Immature natural killer cell (primary cell): ENCODE results near the gene USP24. TPM values are rescaled to one million over a fixed set of nuclear protein-coding genes. Genes with fewer than 3 reads are reported as not detected.

Source experiments
- DNase-seq, 3 donors: peaks; one replicate each; pipeline ENCODE4 v3.0.0; 2022; ENCODE audit warnings: mixed read lengths in 1 of 3
- H3K27ac Mint-ChIP-seq, 6 donors: one replicate each; pipeline ENCODE4 v1.8.0; 2020; ENCODE audit warnings: mixed read lengths in 6 of 6, mild to moderate bottlenecking in 5 of 6, inconsistent platforms in 4 of 6, moderate library complexity in 3 of 6
- H3K27me3 Mint-ChIP-seq, 3 donors: one replicate each; pipeline ENCODE4 v1.8.0; 2020 to 2021; ENCODE audit warnings: low read depth in 3 of 3, mild to moderate bottlenecking in 3 of 3, mixed read lengths in 3 of 3, moderate library complexity in 3 of 3, inconsistent platforms in 1 of 3
- H3K36me3 Mint-ChIP-seq, 3 donors: one replicate each; pipeline ENCODE4 v1.8.0; 2020; ENCODE audit warnings: mixed read lengths in 3 of 3, inconsistent platforms in 2 of 3, mild to moderate bottlenecking in 2 of 3
- H3K4me1 Mint-ChIP-seq, 2 donors: one replicate each; pipeline ENCODE4 v1.8.0; 2020; ENCODE audit warnings: inconsistent platforms in 2 of 2, mild to moderate bottlenecking in 2 of 2, mixed read lengths in 2 of 2, moderate library complexity in 1 of 2
- H3K4me3 Mint-ChIP-seq, 5 donors: one replicate each; pipeline ENCODE4 v1.8.0; 2020; ENCODE audit warnings: mild to moderate bottlenecking in 5 of 5, mixed read lengths in 5 of 5, inconsistent platforms in 3 of 5, moderate library complexity in 3 of 5
- H3K9me3 Mint-ChIP-seq, 6 donors: one replicate each; pipeline ENCODE4 v1.8.0; 2020; ENCODE audit warnings: mild to moderate bottlenecking in 6 of 6, mixed read lengths in 6 of 6, inconsistent platforms in 4 of 6, moderate library complexity in 3 of 6
- polyA plus RNA-seq, 3 donors: library from polyadenylated mRNA; unstranded; fragments of 300-500 nt; fragmentation: Illumina TruSeq; gene quantifications; one replicate each; pipeline ENCODE4 v1.2.3, GENCODE V29; 2021

The USP24 gene
- polyA plus RNA-seq, 3 donors from 2014 or later, result 3.0 to 10.1 (median 3.7) TPM

DNA sequence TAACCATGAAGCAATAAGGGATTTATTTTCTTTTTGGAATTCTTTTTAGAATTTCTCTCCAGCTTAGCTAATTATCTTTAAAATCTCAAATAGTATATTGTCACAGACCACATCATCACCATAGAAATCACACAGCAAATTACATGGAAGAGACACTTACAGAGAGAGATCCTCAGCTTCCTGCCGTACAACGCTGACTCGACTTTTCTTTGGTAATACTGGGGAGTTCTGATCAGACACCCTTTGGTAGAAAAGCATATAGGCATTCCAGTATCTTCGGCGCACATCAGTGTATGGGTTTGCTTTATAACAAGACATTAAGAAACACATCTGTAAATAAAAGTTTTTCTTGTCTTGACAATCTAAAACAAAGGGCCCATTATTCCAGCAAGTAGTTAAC is 120.1 kb downstream of the USP24 start:
- H3K4me3 Mint-ChIP-seq, result no peak overlapping the region
- no peaks in the 10 kb centered on the region for H3K9me3 Mint-ChIP-seq
- peaks cover 0 to 2% (median 0%) of the 10 kb centered on the region in 3 donors for H3K27me3 Mint-ChIP-seq
- H3K36me3 Mint-ChIP-seq, result peaks cover 32 to 87% (median 60%) of the 10 kb centered on the region in 3 donors
- no peaks in the 10 kb centered on the region for H3K4me1 Mint-ChIP-seq
- no peak for DNase-seq
- H3K27ac Mint-ChIP-seq, result peak overlapping the region in 1 of 6 donors; percentile 13

DNA sequence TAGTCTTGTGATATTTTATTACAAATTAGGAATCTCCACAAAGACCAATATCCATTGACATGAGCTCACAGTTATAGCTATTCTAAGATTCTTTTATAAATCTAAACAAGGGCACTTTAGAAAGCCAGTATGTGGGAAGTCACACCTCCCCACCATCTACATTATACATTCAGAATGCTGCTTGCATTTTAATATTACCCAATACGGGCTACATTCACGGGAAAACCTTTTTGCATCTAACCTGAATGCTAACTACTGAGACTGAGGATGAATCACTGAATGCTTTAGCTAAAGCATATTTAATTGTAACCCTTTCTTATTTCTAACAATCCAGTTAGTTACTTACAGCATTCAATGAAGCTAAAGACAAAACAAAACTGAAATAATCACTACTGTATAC is 122.7 kb downstream of the USP24 start:
- no peaks in the 10 kb centered on the region for H3K9me3 Mint-ChIP-seq
- peaks cover 40 to 87% (median 68%) of the 10 kb centered on the region in 3 donors for H3K36me3 Mint-ChIP-seq
- peaks cover 0 to 6% (median 0%) of the 10 kb centered on the region in 3 donors for H3K27me3 Mint-ChIP-seq
- H3K4me3 Mint-ChIP-seq, result no peak overlapping the region
- DNase-seq, result no peak
- H3K27ac Mint-ChIP-seq, result peak overlapping the region in 1 of 6 donors; percentile 49
- H3K4me1 Mint-ChIP-seq, result peaks cover 9 to 13% of the 10 kb centered on the region in 2 donors

GRCh38 chr1:55089683-55090082 is 125.5 kb downstream of the USP24 start:
- Mint-ChIP-seq H3K4me3 (no peak overlapping the region), H3K27me3 (peaks cover 0 to 6% (median 0%) of the 10 kb centered on the region in 3 donors), H3K27ac (peak overlapping the region in 1 of 6 donors; percentile 14), H3K9me3 (no peaks in the 10 kb centered on the region), H3K4me1 (peaks cover 9 to 14% of the 10 kb centered on the region in 2 donors), H3K36me3 (peaks cover 34 to 76% (median 61%) of the 10 kb centered on the region in 3 donors)
- no peak for DNase-seq

- Mint-ChIP-seq H3K27ac (peak overlapping the region; percentile 6 to 67 (median 40)), H3K4me1 (peaks cover 9 to 14% of the 10 kb centered on the region in 2 donors), H3K36me3 (peaks cover 30 to 75% (median 61%) of the 10 kb centered on the region in 3 donors), H3K4me3 (no peak overlapping the region), H3K9me3 (no peaks in the 10 kb centered on the region), H3K27me3 (peaks cover 0 to 6% (median 2%) of the 10 kb centered on the region in 3 donors)
- DNase-seq, result no peak
Observed at GRCh38 chr1:55088413-55088812, 126.8 kb downstream of the USP24 start.

DNA sequence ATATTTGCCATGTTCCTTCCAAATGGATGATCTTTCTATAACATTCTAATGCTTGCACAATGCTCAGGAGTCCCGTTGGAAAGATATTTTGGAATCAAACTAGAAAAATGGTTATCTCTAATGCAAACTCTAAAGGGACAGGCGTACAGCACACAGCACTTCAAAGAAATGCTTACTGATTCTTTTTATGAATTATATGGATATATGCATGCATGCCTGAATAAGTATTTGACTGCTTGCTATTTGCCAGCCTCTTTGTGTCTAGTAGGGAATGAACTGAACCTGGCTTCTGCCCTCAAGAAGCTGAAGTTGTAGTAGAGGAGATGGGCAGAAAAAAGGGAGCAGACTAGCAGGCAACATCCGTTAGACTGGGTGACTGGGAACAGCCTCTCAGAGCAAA is 127.7 kb downstream of the USP24 start:
- no peak for DNase-seq

DNA sequence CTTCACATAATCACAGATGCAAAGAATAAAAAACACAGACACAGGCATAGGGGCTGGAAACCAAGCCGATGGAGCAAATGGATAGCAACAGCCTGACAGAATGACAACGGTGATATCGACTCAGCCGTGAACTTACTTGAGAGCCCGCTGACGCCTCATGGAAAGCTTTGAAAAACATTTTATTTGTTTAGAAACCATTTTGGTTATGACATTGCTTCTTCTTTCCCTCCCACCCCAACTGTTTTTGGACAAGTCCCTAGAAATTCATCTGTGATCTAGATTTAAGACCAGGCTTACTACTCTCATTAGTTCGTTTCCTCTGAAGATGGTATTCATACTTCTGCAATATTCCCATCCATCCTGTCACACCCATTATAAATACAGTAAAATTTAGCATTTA is 130.9 kb downstream of the USP24 start:
- H3K27me3 Mint-ChIP-seq, result peaks cover 0 to 4% (median 3%) of the 10 kb centered on the region in 3 donors
- H3K9me3 Mint-ChIP-seq, result no peaks in the 10 kb centered on the region
- peaks cover 9 to 14% of the 10 kb centered on the region in 2 donors for H3K4me1 Mint-ChIP-seq
- DNase-seq, result no peak
- peak overlapping the region in 3 of 6 donors; percentile 6 to 58 (median 9) for H3K27ac Mint-ChIP-seq
- peaks cover 34 to 72% (median 57%) of the 10 kb centered on the region in 3 donors for H3K36me3 Mint-ChIP-seq
- no peak overlapping the region for H3K4me3 Mint-ChIP-seq

More for the DNA sequence above, 127.7 kb downstream of the USP24 start:
- Mint-ChIP-seq H3K36me3 (peaks cover 32 to 77% (median 64%) of the 10 kb centered on the region in 3 donors), H3K27me3 (peaks cover 0 to 6% (median 3%) of the 10 kb centered on the region in 3 donors), H3K4me3 (no peak overlapping the region), H3K9me3 (no peaks in the 10 kb centered on the region), H3K4me1 (peaks cover 9 to 14% of the 10 kb centered on the region in 2 donors), H3K27ac (peak overlapping the region in 2 of 6 donors; percentile 36 to 47)

- Mint-ChIP-seq H3K27ac (peak overlapping the region in 2 of 6 donors; percentile 3 to 35), H3K9me3 (no peaks in the 10 kb centered on the region), H3K27me3 (peaks cover 0 to 5% (median 2%) of the 10 kb centered on the region in 3 donors)
Observed at GRCh38 chr1:55081905-55082296, 133.3 kb downstream of the USP24 start.

DNA sequence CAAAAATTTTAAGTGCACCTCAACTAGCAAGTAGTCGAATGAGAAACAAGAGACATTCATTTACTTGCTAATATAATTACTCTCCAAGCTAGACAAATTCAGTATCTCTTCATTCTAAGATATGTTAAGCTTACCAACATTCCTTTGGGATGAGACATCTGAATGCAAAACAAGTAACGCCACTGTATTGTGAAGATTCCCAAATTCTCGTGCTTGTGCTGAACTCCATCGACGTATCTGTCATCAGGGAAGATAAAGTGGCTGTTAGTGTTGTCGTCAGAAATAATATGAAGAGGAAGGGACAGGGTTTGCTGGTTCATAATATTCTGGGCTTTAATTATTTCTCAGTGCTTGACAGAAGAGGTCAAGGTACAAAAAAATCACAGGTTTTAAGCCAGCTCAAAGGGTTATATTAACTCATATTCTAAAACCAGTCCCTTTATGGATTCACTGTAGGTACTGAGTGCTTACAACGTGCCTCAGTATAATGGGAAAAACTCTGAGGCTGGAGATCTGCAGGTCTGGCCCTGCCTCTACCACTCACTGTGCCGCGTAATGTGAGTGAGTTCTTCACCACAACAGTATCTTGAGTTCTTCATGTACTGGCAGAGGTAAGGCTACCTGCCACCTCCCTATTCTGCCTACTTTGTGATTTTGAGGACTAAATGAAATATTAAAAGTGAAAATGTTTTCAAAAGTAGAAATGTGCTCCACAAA is 133.8 kb downstream of the USP24 start:
- peaks cover 31 to 72% (median 48%) of the 10 kb centered on the region in 3 donors for H3K36me3 Mint-ChIP-seq
- H3K4me1 Mint-ChIP-seq, result no peaks in the 10 kb centered on the region
- peak overlapping the region in 2 of 6 donors; percentile 3 to 35 for H3K27ac Mint-ChIP-seq
- H3K27me3 Mint-ChIP-seq, result peaks cover 0 to 5% (median 2%) of the 10 kb centered on the region in 3 donors
- no peak for DNase-seq
- no peak overlapping the region for H3K4me3 Mint-ChIP-seq
- H3K9me3 Mint-ChIP-seq, result no peaks in the 10 kb centered on the region

More at GRCh38 chr1:55081905-55082296, 133.3 kb downstream of the USP24 start:
- Mint-ChIP-seq H3K4me1 (no peaks in the 10 kb centered on the region), H3K4me3 (no peak overlapping the region), H3K36me3 (peaks cover 30 to 69% (median 47%) of the 10 kb centered on the region in 3 donors)
- no peak for DNase-seq

DNA sequence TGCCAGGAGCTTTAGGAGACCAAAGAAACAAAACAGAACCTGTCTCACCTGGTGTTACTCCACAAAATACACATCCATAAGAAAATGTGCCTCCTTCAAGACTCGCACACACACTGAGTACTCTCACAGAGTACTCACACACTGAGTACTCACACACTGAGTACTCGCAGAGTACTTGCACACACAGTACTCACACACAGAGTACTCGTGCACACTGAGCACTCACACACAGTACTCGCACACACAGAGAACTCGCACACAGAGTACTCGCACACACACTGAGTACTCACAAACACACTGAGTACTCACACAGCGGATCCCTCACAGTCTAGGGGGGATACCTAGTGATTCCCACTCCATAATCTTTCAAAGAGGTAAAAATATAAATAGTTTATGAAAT is 135.5 kb downstream of the USP24 start:
- DNase-seq, result no peak
- H3K9me3 Mint-ChIP-seq, result no peaks in the 10 kb centered on the region
- H3K27me3 Mint-ChIP-seq, result peaks cover 0 to 5% (median 2%) of the 10 kb centered on the region in 3 donors
- no peak overlapping the region for H3K27ac Mint-ChIP-seq
- H3K4me3 Mint-ChIP-seq, result no peak overlapping the region
- H3K4me1 Mint-ChIP-seq, result no peaks in the 10 kb centered on the region
- H3K36me3 Mint-ChIP-seq, result peaks cover 28 to 73% (median 49%) of the 10 kb centered on the region in 3 donors

GRCh38 chr1:55078470-55078869 is 136.7 kb downstream of the USP24 start:
- no peak for DNase-seq
- no peaks in the 10 kb centered on the region for H3K4me1 Mint-ChIP-seq
- peak overlapping the region in 2 of 6 donors; percentile 12 for H3K27ac Mint-ChIP-seq
- H3K4me3 Mint-ChIP-seq, result no peak overlapping the region
- H3K27me3 Mint-ChIP-seq, result peaks cover 0 to 3% (median 2%) of the 10 kb centered on the region in 3 donors
- H3K9me3 Mint-ChIP-seq, result no peaks in the 10 kb centered on the region
- peaks cover 28 to 65% (median 47%) of the 10 kb centered on the region in 3 donors for H3K36me3 Mint-ChIP-seq

DNA sequence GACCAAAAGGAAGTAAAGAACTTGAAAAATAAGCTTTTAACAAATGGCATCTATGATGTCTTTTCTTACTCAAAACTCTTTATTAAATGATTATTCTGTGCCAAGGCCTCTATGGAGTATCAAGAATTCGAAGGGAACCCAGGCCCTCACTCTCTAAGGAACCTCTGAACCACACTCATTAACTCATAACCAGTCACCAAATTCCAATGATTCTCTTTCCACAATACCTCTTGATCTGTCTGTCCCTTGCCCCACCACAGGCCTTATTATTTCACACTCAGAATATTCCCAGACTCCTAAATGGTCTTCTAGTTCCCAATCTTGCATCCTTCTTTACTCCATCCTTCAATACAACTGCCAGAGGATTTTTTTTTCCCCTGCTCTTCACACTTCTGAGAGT is 138.8 kb downstream of the USP24 start:
- H3K9me3 Mint-ChIP-seq, result no peaks in the 10 kb centered on the region
- no peaks in the 10 kb centered on the region for H3K4me1 Mint-ChIP-seq
- peak overlapping the region; percentile 6 to 60 (median 41) for H3K27ac Mint-ChIP-seq
- no peak for DNase-seq
- no peak overlapping the region for H3K4me3 Mint-ChIP-seq
- H3K36me3 Mint-ChIP-seq, result peaks cover 29 to 68% (median 46%) of the 10 kb centered on the region in 3 donors
- H3K27me3 Mint-ChIP-seq, result peaks cover 0 to 2% (median 2%) of the 10 kb centered on the region in 3 donors

DNA sequence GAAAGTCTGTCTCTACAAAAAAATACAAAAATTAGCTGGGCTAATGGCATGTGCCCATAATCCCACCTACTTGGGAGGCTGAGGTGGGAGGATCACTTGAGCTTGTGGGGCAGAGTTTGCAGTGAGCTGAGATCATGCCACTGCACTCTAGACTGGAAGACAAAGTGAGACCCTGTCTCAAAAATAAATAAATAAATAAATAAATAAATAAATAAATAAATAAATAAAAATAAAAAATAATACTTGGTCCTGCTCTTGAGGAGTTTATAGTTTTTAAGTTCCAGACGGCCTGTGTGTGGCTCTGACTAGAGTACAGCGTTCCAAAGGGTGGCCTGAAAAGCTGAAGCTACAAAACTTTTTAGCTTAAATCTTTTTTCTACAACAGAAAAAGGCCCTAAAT is 140.7 kb downstream of the USP24 start:
- peaks cover 33 to 74% (median 51%) of the 10 kb centered on the region in 3 donors for H3K36me3 Mint-ChIP-seq
- DNase-seq, result no peak
- no peak overlapping the region for H3K27ac Mint-ChIP-seq
- no peak overlapping the region for H3K4me3 Mint-ChIP-seq
- peaks cover 2 to 6% (median 5%) of the 10 kb centered on the region in 3 donors for H3K27me3 Mint-ChIP-seq
- H3K4me1 Mint-ChIP-seq, result no peaks in the 10 kb centered on the region
- H3K9me3 Mint-ChIP-seq, result no peaks in the 10 kb centered on the region

GRCh38 chr1:55073187-55073916 is 141.8 kb downstream of the USP24 start:
- peaks cover 2 to 6% (median 5%) of the 10 kb centered on the region in 3 donors for H3K27me3 Mint-ChIP-seq
- no peaks in the 10 kb centered on the region for H3K4me1 Mint-ChIP-seq
- H3K4me3 Mint-ChIP-seq, result no peak overlapping the region
- H3K27ac Mint-ChIP-seq, result peak overlapping the region in 5 of 6 donors; percentile 20 to 65 (median 59)
- no peak for DNase-seq
- H3K9me3 Mint-ChIP-seq, result no peaks in the 10 kb centered on the region
- H3K36me3 Mint-ChIP-seq, result peaks cover 41 to 73% (median 55%) of the 10 kb centered on the region in 3 donors

DNA sequence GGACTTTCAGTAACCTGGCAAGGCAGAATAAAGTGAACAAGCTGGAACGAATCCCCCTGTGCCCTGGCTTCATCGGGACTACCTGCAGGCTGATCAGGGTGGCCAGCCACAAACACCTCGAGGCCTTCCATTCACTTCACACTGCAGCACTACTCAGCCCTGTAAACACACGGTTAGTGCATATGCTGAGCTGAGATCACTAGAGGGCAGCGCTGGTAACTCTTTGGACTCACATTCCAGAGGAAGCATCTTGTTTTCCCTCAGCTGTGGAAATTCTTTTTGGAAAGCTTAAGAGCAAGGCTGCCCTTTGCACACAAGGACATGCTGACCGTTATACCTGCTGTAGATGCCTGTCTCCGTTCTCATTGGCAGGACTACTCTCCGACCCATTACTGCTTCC is 143.7 kb downstream of the USP24 start:
- H3K27ac Mint-ChIP-seq, result peak overlapping the region in 2 of 6 donors; percentile 57 to 70
- DNase-seq, result no peak
- peaks cover 2 to 10% of the 10 kb centered on the region in 2 donors for H3K4me1 Mint-ChIP-seq
- peaks cover 35 to 76% (median 65%) of the 10 kb centered on the region in 3 donors for H3K36me3 Mint-ChIP-seq
- peaks cover 0 to 6% (median 5%) of the 10 kb centered on the region in 3 donors for H3K27me3 Mint-ChIP-seq
- H3K4me3 Mint-ChIP-seq, result no peak overlapping the region
- H3K9me3 Mint-ChIP-seq, result no peaks in the 10 kb centered on the region
